ENCODE data around the gene SESN3. TPM values are rescaled to one million over a fixed set of nuclear protein-coding genes. Genes with fewer than 3 reads are reported as not detected.
A peak's percentile ranks its signal among the peaks of the same experiment; 100 is the strongest.

Gene SESN3
- total and polyA plus RNA-seq, 8 donors = 1.6 to 26.8 (median 5.7) TPM

DNA sequence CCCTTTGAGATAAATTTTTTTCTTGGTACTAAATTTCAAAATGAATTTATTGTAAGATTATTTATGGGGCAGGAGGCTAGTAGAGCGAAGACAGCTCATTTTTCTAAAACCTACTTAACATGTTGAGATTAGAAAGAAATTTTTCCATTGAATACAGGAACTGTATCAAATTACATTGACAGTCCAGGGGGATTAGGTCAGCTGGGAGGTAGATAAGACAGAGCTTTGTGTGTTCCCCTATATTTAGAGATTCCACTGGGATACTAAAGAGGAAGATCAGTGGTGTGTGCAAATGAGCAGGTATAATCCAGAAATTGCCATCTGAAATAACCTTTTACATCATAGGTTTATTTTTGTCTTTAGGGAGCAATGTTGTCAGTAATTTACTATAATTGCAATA lies 109.3 kb downstream of the SESN3 start:
- TF ChIP-seq CTCF (IDR thresholded peaks at IDR 0.05) = no peak
- DNase-seq (no peak), ATAC-seq (no peak), FAIRE-seq (no peak)
- Histone ChIP-seq H3K27me3 (no peaks in the 10 kb centered on the region), H3K4me3 (no peak overlapping the region), H3K9me3 (no peaks in the 10 kb centered on the region), H3K4me1 (no peaks in the 10 kb centered on the region), H3K27ac (no peak overlapping the region), H3K36me3 (no peaks in the 10 kb centered on the region)
- WGBS, 2 donors = 74 to 77% methylated on average over 1 of the region's 1 CpG
- intact Hi-C loops (cut with DNase I) = no loop called here

DNA sequence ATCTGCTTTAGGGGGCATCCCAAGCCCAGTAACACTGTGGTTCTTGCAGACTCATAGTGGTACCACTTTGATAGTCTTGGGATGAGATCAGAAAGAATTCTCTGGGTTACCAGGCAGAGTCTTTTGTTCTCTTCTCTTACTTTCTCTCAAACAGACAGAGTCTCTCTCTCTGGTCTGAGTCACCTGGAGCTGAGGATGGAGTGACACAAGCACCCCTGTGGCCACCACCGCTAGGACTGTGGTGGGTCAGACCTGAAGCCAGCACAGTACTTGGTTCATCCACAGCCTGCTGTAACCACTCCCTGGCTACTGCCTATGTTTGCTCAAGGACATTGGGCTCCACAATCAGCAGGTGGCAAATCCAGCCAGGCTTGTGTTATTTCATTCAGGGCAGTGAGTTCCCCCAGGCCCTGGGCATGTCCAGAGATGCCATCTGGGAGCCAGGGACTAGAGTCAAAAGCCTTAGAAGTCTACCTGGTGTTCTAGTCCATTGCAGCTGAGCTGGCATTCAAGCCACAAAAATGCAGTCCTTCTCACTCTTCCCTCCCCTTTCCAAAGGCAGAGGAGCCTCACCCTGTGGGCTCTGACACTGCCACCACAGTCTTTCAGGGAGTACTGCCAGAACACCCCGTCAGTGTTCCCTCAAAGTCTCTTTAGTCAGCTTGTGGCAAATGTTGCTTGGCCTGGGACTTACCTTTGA lies 111.5 kb downstream of the SESN3 start:
- 80 to 94% methylated on average over 2 of the region's 2 CpGs for WGBS, 2 donors

GRCh38 chr11:95115597-95115996 lies 115.4 kb downstream of the SESN3 start:
- Histone ChIP-seq H3K36me3 (no peaks in the 10 kb centered on the region), H3K27me3 (no peaks in the 10 kb centered on the region), H3K4me1 (no peaks in the 10 kb centered on the region), H3K9me3 (no peaks in the 10 kb centered on the region), H3K4me3 (no peak overlapping the region), H3K27ac (no peak overlapping the region)
- ATAC-seq (no peak), FAIRE-seq (no peak), DNase-seq (no peak)
- WGBS, 2 donors = 9 to 18% methylated on average over 1 of the region's 1 CpG
- intact Hi-C loops (cut with DNase I) = no loop called here
- TF ChIP-seq CTCF (IDR thresholded peaks at IDR 0.05) = no peak

More for the DNA sequence above, 111.5 kb downstream of the SESN3 start:
- FAIRE-seq = no peak
- intact Hi-C loops (cut with DNase I) = no loop called here
- Histone ChIP-seq H3K27me3 (no peaks in the 10 kb centered on the region), H3K4me3 (no peak overlapping the region), H3K4me1 (no peaks in the 10 kb centered on the region), H3K27ac (no peak overlapping the region), H3K36me3 (no peaks in the 10 kb centered on the region), H3K9me3 (no peaks in the 10 kb centered on the region)
- no peak for DNase-seq
- no peak for TF ChIP-seq CTCF (IDR thresholded peaks at IDR 0.05)
- peak in 1 of 4 donors; percentile 22 for ATAC-seq

Other genes starting within 250 kb of the SESN3 start
- gene KDM4E, start 205.9 kb downstream of the SESN3 start, total RNA-seq = not detected
- gene KDM4E, start 205.9 kb downstream of the SESN3 start, polyA plus RNA-seq = not detected
- not detected for gene KDM4F, start 181.8 kb downstream of the SESN3 start, total RNA-seq
- gene KDM4F, start 181.8 kb downstream of the SESN3 start, polyA plus RNA-seq = not detected
- gene SRSF8, start 164.3 kb downstream of the SESN3 start, total RNA-seq = 10 to 100 TPM; 17.3 to 30.3 (median 25.0) TPM
- gene SRSF8, start 164.3 kb downstream of the SESN3 start, polyA plus RNA-seq = 10 to 100 TPM; 28.5 to 35.9 TPM
- 1 to 10 TPM; 3.3 to 8.9 (median 5.1) TPM for gene ENDOD1, start 141.4 kb downstream of the SESN3 start, total RNA-seq
- 1 to 10 TPM; 2.0 to 5.8 TPM for gene ENDOD1, start 141.4 kb downstream of the SESN3 start, polyA plus RNA-seq